Right atrium auricular region (tissue), 2 donors: ENCODE data around the gene MINDY4B. TPM values are rescaled to one million over a fixed set of nuclear protein-coding genes. Genes with fewer than 3 reads are reported as not detected.

Experiments used
- DNase-seq: peaks from one replicate; pipeline ENCODE4 v3.0.0-alpha.2; 2019; ENCODE audit warnings: low spot score
- H3K27ac ChIP-seq, 2 donors: fragments of 200-600 bp; sonication (generic); 1 replicate in 1 of 2; 2 replicates in 1 of 2; pipeline ENCODE4 v1.5.1; 2016 to 2019
- H3K27me3 ChIP-seq, 2 donors: fragments of 200-600 bp; sonication (generic); one replicate each; pipeline versions ENCODE4 v1.5.1 to v1.6.0; 2017 to 2019
- H3K36me3 ChIP-seq: fragments of 200-600 bp; sonication (generic); one replicate; pipeline ENCODE4 v1.5.1; 2016
- H3K4me1 ChIP-seq, 2 donors: fragments of 200-600 bp; sonication (generic); one replicate each; pipeline versions ENCODE4 v1.5.1 to v1.6.0; 2017 to 2019
- H3K4me3 ChIP-seq, 2 donors: fragments of 200-600 bp; sonication (generic); 1 replicate in 1 of 2; 2 replicates in 1 of 2; pipeline ENCODE4 v1.5.1; 2017 to 2019; ENCODE audit warnings: mild to moderate bottlenecking in 1 of 2, moderate library complexity in 1 of 2
- H3K9me3 ChIP-seq, 2 donors: fragments of 200-600 bp; sonication (generic); one replicate each; pipeline ENCODE4 v1.5.1; 2019
- CTCF ChIP-seq, 2 donors: fragments of 200-600 bp; sonication (generic); IDR thresholded peaks; one replicate each; pipeline ENCODE4 v1.5.1; 2019; ENCODE audit warnings: antibody characterized with exemption in 2 of 2
- total RNA-seq, 2 donors: library from RNA; depleted of rRNA; stranded (reverse); fragments of >200 nt; gene quantifications; one replicate each; pipeline ENCODE4 v1.1.0, GENCODE V29; 2016

MINDY4B gene
- total RNA-seq, 2 donors from 2014 or later = not detected

- DNase-seq = no peak
- peaks cover 0 to 6% of the 10 kb centered on the region in 2 donors for H3K4me1 ChIP-seq
- H3K36me3 ChIP-seq = no peaks in the 10 kb centered on the region
- H3K9me3 ChIP-seq = no peaks in the 10 kb centered on the region
- no peaks in the 10 kb centered on the region for H3K27me3 ChIP-seq
- H3K27ac ChIP-seq = no peak overlapping the region
- TF ChIP-seq CTCF (IDR thresholded peaks at IDR 0.05) = no peak
- H3K4me3 ChIP-seq = no peak overlapping the region
Observed at GRCh38 chr3:150828997-150829396, 76.2 kb downstream of the MINDY4B start.

GRCh38 chr3:150828261-150828660 lies 77.0 kb downstream of the MINDY4B start:
- Histone ChIP-seq H3K4me1 (peaks cover 0 to 6% of the 10 kb centered on the region in 2 donors), H3K4me3 (no peak overlapping the region), H3K9me3 (no peaks in the 10 kb centered on the region), H3K27me3 (no peaks in the 10 kb centered on the region), H3K36me3 (no peaks in the 10 kb centered on the region), H3K27ac (no peak overlapping the region)
- TF ChIP-seq CTCF (IDR thresholded peaks at IDR 0.05) = no peak
- DNase-seq = no peak

- no peak overlapping the region for H3K4me3 ChIP-seq
- no peaks in the 10 kb centered on the region for H3K36me3 ChIP-seq
- TF ChIP-seq CTCF (IDR thresholded peaks at IDR 0.05) = no peak
- DNase-seq = no peak
- H3K9me3 ChIP-seq = no peaks in the 10 kb centered on the region
- no peak overlapping the region for H3K27ac ChIP-seq
- no peaks in the 10 kb centered on the region for H3K27me3 ChIP-seq
- H3K4me1 ChIP-seq = peaks cover 0 to 6% of the 10 kb centered on the region in 2 donors
Observed at GRCh38 chr3:150826466-150827282, 78.6 kb downstream of the MINDY4B start.

- H3K27ac ChIP-seq = no peak overlapping the region
- DNase-seq = no peak
- H3K4me1 ChIP-seq = peaks cover 0 to 6% of the 10 kb centered on the region in 2 donors
- no peak for TF ChIP-seq CTCF (IDR thresholded peaks at IDR 0.05)
- no peaks in the 10 kb centered on the region for H3K27me3 ChIP-seq
- H3K9me3 ChIP-seq = no peaks in the 10 kb centered on the region
- no peak overlapping the region for H3K4me3 ChIP-seq
- no peaks in the 10 kb centered on the region for H3K36me3 ChIP-seq
Observed at GRCh38 chr3:150825916-150826377, 79.3 kb downstream of the MINDY4B start.

GRCh38 chr3:150825192-150825915 lies 79.9 kb downstream of the MINDY4B start:
- Histone ChIP-seq H3K4me1 (peaks cover 0 to 6% of the 10 kb centered on the region in 2 donors), H3K4me3 (no peak overlapping the region), H3K27ac (no peak overlapping the region), H3K9me3 (no peaks in the 10 kb centered on the region), H3K36me3 (no peaks in the 10 kb centered on the region), H3K27me3 (no peaks in the 10 kb centered on the region)
- DNase-seq = no peak
- TF ChIP-seq CTCF (IDR thresholded peaks at IDR 0.05) = no peak
